SK-N-SH (cell line): ENCODE measurements around the gene RECK.

ENCODE experiments used
- CTCF ChIP-seq: fragments of 200-600 bp; sonication (generic); IDR thresholded peaks from 2 replicates; pipeline ENCODE4 v1.6.1; 2017; ENCODE audit warnings: antibody characterized with exemption, mild to moderate bottlenecking, moderate library complexity
- ELF1 ChIP-seq: IDR thresholded peaks from 2 replicates; pipeline ENCODE4 v1.4.0; 2012
- EP300 ChIP-seq, 2 experiments: IDR thresholded peaks; 2 replicates each; pipeline versions ENCODE4 v1.4.0 to v1.6.1; 2012; ENCODE audit warnings: borderline replicate concordance in 1 of 2, low read depth in 1 of 2, low read length in 1 of 2
- EZH2phosphoT487 ChIP-seq: fragments of 200-600 bp; sonication (generic); IDR thresholded peaks from 2 replicates; pipeline ENCODE4 v1.6.1; 2017; ENCODE audit warnings: low read depth, mixed run types, mild to moderate bottlenecking, antibody characterized with exemption, moderate library complexity, borderline replicate concordance
- GABPA ChIP-seq: IDR thresholded peaks from 2 replicates; pipeline ENCODE4 v1.4.0; 2012; ENCODE audit warnings: low read depth, mild to moderate bottlenecking
- MXI1 ChIP-seq: IDR thresholded peaks from 2 replicates; pipeline ENCODE4 v1.6.1; 2012; ENCODE audit warnings: mild to moderate bottlenecking, low read depth, low read length, improper control_type of control experiment
- PBX3 ChIP-seq: IDR thresholded peaks from 2 replicates; pipeline ENCODE4; 2012
- POLR2AphosphoS5 ChIP-seq: IDR thresholded peaks from 2 replicates; pipeline ENCODE4 v1.6.1; 2012; ENCODE audit warnings: low read depth, low read length
- TAF1 ChIP-seq: IDR thresholded peaks from 2 replicates; pipeline ENCODE4 v1.6.1; 2012; ENCODE audit warnings: low read depth, mild to moderate bottlenecking, low read length, moderate library complexity, borderline replicate concordance
- USF1 ChIP-seq: IDR thresholded peaks from 2 replicates; pipeline ENCODE4 v1.4.0; 2012; ENCODE audit warnings: low read depth, borderline replicate concordance
- USF2 ChIP-seq: fragments of 150-350 bp; IDR thresholded peaks from 2 replicates; pipeline ENCODE4 v1.6.1; 2017; ENCODE audit warnings: antibody characterized with exemption, low read length, low read depth, borderline replicate concordance

GRCh38 chr9:36138901-36139300, 102.2 kb downstream of the RECK start:
- no peak for TF ChIP-seq POLR2AphosphoS5
- TF ChIP-seq USF2 = no peak
- no peak for TF ChIP-seq EP300 (IDR thresholded peaks at IDR 0.05; ENCODE audit: borderline replicate concordance in 1 of 2, low read depth in 1 of 2, low read length in 1 of 2)
- no peak for TF ChIP-seq GABPA
- no peak for TF ChIP-seq CTCF
- TF ChIP-seq TAF1 = no peak
- no peak for TF ChIP-seq MXI1
- no peak for TF ChIP-seq ELF1
- TF ChIP-seq USF1 = no peak
- TF ChIP-seq PBX3 = no peak
- TF ChIP-seq EZH2phosphoT487 = no peak
